Erythroblast (primary cell): ENCODE results near the gene C19orf25.

Experiments
- DNase-seq, 2 experiments: peaks; one replicate each; lab custom pipeline; 2025; lab: John Stamatoyannopoulos, UW
- GATA1 ChIP-seq: IDR thresholded peaks from 2 replicates; pipeline ENCODE4 v1.6.1; 2011; ENCODE audit warnings: low read depth, mild to moderate bottlenecking, control low read depth, low read length, moderate library complexity
- POLR2A ChIP-seq: IDR thresholded peaks from 2 replicates; pipeline ENCODE4 v1.6.1; 2011; ENCODE audit warnings: mild to moderate bottlenecking, low read length

The C19orf25 gene

DNA sequence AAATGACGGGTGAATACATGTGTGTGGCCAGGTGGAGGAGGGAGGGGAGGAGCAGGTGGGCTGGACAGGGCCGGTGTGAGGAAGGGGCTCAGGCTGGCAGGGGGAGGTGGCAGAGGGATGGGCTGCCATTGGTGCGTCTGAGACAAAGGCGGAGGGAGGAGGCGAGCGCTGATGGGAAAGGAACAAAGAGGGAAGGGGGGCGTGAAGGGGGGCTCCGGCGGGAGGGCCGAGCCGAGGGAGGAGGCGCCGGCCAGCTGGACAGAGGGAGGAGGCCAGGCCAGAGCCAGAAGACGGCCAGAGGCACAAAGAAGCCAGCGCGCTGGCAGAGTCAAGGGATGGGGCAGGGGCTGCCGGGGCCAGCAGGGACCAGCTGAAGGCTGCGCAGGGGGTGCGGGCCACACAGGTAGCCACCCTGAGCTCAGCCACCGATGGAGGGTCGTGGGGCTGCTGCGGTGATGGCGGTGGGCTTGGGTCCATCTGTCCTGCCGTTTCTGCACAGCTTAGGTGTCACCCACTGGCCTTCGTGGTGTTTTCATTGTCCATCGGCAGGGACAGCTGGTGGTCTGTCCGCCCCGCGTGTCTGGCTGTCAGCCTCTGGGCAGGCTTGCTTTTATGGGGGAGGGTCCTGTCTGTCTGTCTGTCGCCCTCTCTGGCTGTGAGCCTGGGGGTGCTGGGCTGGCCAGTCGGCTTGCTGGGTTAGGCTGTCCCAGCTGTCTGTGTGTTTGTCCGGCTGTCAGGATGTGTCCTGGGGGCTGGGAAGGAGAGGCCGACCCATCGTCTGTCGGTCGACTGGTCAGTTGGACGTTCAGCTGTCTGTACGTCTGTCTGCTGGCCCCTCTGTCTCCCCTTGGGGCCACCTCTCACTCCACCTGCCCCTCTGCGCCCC, 26.9 kb downstream of the C19orf25 start:
- TF ChIP-seq GATA1 (no peak), POLR2A (no peak)

GRCh38 chr19:1450735-1451731, 28.0 kb downstream of the C19orf25 start:
- no peak for DNase-seq
- TF ChIP-seq POLR2A (no peak), GATA1 (no peak)

More for the DNA sequence above, 26.9 kb downstream of the C19orf25 start:
- no peak for DNase-seq

- peak in 1 of 2 experiments; percentile 44 for DNase-seq
- TF ChIP-seq GATA1, result no peak
- TF ChIP-seq POLR2A, result no peak
Measured at GRCh38 chr19:1449467-1450442, 29.3 kb downstream of the C19orf25 start, which contains the start of gene APC2. TSS of gene APC2 (plus strand) at chr19:1450121. CDS start at chr19:1453002, 2,881 bp downstream.

GRCh38 chr19:1447944-1448343, 31.1 kb downstream of the C19orf25 start:
- no peak for DNase-seq
- TF ChIP-seq GATA1 (no peak), POLR2A (no peak)

DNA sequence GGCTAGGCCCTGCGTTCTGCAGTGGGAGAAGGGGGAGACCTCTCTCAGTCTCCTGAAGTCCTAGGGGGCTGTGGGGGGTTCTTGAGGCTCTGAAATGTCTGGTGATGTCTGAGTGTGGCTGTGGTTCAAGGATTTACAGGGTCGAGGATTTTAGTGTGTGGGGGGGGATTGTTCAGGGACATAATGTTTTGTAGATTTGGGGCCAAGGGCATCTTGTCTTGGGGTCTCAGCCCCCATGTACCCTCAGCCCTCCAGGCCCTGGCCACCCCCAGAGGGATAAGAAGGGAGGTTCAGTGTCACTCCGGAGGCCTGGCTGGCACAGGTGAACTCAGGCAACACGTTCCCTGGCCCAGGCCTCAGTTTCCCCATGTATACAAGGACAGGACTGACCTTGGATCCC, 31.5 kb downstream of the C19orf25 start:
- TF ChIP-seq GATA1 (no peak), POLR2A (no peak)
- no peak for DNase-seq

- peak in 1 of 2 experiments; percentile 49 for DNase-seq
- TF ChIP-seq POLR2A, result no peak
- TF ChIP-seq GATA1, result no peak
Measured at GRCh38 chr19:1446713-1447481, 32.1 kb downstream of the C19orf25 start.

DNA sequence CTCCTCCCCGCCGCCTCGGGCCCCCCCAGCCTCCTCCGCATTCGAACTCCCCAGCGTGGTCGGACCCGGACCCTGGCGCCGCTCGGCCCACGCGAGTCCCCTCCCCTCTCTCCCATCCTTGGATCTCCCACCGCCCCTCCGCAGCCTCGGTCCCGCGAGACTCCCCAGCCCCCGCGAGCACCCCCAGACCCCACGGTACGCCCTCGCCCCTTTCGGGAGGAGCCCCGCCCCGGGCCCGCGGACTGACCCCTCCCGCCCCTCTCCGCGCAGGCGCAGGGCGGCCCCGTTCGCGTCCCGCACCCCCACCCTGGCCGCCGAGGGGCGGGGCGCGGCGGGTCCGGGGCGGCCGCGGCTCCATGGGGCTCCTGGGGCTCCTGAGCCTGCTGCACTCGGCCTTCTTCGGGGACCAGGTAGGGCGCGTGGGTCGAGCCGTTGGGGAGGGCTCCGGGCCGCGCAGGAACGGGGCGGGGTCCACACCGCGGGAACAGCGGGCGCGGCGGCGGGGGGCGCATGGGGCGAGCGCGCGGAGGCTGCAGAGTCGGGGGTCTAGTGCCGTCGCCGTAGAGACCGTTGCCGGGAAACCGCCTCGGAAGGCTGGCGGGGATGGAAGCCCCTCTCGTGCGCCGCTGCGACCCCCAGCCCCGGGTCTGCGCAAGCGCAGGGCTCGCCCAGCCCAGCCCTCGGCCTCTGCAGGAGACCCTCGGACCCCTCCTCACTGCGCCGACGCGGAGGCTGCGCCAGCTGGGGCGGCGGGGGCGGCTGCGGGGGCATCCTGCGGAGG, 32.9 kb downstream of the C19orf25 start:
- peak in 1 of 2 experiments; percentile 31 for DNase-seq
- TF ChIP-seq POLR2A (no peak), GATA1 (no peak)

DNA sequence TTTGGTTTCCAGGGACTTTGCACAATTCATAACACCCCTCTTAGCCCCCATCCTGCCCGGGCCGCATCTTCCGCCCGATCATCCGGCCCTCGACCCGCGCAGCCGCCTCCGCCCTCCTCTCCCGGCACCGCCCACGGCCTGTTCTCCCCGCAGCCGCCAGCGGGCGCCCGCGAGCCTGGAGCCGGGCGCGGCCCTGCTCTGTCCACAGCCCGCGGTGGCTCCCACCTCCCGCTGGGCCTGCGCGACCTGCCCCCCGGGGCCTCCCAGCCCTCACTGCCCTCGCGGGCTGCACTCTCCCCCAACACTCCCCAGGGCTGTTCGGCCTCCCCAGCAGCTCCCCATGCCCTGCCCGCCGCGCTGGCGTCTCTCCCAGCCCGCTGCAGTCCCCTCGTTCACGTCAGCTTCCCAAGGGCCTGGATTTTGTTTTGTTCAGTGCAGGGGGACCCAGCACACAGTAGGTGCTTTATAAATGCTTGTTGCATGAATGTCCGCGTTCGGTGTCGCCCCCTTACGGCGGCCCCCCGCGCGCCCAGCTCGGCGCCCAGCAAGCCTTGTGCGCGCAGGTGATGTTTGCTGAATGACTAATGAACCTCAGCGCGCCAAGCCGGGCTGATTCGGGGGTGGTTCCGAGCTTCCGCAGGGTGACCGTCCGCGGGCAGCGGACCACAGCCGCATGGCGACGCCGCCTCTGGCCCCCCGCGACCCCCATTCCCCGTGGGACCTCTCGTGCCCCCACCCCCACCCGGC, 33.7 kb downstream of the C19orf25 start:
- DNase-seq, result peak; percentile 72 to 85
- TF ChIP-seq GATA1 (no peak), POLR2A (no peak)

- DNase-seq, result no peak
- no peak for TF ChIP-seq GATA1
- no peak for TF ChIP-seq POLR2A
Measured at GRCh38 chr19:1441677-1442438, 37.2 kb downstream of the C19orf25 start.

DNA sequence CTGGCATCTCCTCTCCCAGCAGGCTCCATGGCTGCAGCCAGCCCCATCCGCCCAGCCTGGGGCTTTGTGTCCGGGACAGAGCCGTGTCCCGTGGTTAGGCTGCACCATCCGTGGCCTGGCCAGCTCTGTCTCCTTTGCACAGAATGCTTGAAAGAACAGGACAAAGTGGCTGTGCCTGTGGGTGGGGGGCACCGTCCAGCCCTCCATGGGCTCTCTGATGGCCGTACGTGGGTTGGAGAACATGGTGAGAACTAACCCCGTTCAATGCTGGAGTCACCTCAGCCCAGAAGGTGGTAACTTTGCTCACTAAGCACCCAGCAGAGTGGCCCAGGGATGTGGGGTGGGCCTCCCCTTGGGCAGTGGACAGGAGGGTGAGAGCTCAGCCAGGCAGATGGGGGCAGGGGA, 38.0 kb downstream of the C19orf25 start:
- TF ChIP-seq POLR2A (no peak), GATA1 (no peak)
- no peak for DNase-seq
